ENCODE measurements around the gene TSPAN2. TPM values are rescaled to one million over a fixed set of nuclear protein-coding genes. Genes with fewer than 3 reads are reported as not detected.

Gene TSPAN2
- total RNA-seq, 1 donor from 2014 or later: 4.3 TPM

DNA sequence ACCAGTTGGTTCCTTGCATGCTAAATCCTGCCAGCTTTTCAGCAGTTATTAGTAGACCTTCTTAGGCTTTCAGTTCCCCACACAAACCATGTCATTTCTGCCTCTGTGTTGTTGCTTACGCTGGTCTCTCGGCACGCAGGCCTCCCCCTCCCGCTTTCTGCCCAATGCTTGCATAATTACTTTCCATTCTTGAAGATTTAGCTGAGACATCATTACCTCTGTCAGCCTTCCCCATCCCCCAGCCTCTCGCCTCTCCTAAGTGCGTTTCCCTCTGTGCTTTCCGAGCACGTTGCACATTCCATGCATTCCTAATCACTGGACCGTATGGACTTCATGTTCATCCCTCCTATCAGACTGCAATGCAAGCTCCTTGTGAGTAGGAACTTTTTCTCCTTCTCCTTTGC is 32.9 kb downstream of the TSPAN2 start:
- Mint-ChIP-seq H3K9me3 (no peaks in the 10 kb centered on the region), H3K36me3 (ENCODE audit: low read depth) (no peaks in the 10 kb centered on the region), H3K4me3 (no peak overlapping the region), H3K27me3 (ENCODE audit: low read depth) (no peaks in the 10 kb centered on the region), H3K27ac (ENCODE audit: unreplicated experiment) (no peak overlapping the region), H3K4me1 (peaks cover 7% of the 10 kb centered on the region)
- TF ChIP-seq, protein P1, sequence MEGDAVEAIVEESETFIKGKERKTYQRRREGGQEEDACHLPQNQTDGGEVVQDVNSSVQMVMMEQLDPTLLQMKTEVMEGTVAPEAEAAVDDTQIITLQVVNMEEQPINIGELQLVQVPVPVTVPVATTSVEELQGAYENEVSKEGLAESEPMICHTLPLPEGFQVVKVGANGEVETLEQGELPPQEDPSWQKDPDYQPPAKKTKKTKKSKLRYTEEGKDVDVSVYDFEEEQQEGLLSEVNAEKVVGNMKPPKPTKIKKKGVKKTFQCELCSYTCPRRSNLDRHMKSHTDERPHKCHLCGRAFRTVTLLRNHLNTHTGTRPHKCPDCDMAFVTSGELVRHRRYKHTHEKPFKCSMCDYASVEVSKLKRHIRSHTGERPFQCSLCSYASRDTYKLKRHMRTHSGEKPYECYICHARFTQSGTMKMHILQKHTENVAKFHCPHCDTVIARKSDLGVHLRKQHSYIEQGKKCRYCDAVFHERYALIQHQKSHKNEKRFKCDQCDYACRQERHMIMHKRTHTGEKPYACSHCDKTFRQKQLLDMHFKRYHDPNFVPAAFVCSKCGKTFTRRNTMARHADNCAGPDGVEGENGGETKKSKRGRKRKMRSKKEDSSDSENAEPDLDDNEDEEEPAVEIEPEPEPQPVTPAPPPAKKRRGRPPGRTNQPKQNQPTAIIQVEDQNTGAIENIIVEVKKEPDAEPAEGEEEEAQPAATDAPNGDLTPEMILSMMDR (conservative IDR thresholded peaks at IDR 0.05): no peak
- DNase-seq (ENCODE audit: low read depth, low spot score): no peak

DNA sequence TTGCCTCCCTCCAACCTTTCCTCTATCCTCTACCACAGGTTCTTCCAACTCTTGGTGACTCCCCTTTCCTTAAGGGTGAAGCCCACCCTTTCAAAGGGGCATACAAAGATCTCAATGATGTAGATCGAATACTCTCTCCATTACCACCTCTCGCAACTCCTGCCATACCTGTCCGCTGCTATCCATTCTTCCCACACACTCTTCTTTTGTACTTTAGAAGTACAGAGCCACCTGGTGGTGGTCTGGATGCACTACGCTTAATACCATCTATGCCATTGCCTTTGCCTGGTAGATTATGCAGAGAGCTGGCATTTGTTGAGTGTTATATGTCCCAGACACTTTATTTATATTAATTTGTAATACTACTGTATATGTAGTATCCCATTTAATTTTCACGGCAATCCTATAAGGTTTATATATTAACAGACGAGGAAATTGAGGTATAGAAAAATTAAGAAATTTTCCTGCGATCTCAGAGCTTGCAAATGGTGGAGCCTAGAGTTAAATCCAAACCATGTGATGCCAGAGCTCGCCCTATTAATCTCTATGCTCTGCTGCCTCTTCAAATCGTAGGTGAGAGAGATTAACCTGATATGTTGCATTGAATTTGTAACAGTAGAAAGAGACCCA is 36.7 kb downstream of the TSPAN2 start:
- TF ChIP-seq, protein P1 (conservative IDR thresholded peaks at IDR 0.05): peak; percentile 85
- Mint-ChIP-seq H3K9me3 (no peaks in the 10 kb centered on the region), H3K4me3 (no peak overlapping the region), H3K4me1 (no peaks in the 10 kb centered on the region), H3K27me3 (ENCODE audit: low read depth) (no peaks in the 10 kb centered on the region), H3K36me3 (ENCODE audit: low read depth) (no peaks in the 10 kb centered on the region), H3K27ac (ENCODE audit: unreplicated experiment) (no peak overlapping the region)
- DNase-seq (ENCODE audit: low read depth, low spot score): peak; percentile 49

DNA sequence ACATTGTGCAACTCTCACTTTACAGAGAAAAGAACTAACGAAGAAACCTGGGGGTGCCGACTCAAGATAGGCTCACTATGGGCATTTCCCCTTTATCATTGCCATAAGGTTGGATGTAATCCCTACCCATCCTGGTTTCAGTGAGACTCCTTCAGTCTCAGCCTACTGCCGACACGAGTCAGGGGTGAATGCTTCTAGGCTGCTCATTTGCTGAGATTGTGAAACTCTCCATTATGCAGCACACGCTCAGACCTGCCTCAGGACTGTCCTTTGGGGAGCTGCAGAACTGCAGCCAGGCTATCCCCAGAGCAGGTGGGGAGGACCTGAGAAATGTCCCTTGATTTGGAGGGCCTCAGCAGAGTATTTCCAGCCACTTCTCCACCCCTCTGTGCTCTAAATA is 37.5 kb downstream of the TSPAN2 start:
- no peak overlapping the region for H3K4me3 Mint-ChIP-seq
- H3K36me3 Mint-ChIP-seq (ENCODE audit: low read depth): no peaks in the 10 kb centered on the region
- no peak for DNase-seq (ENCODE audit: low read depth, low spot score)
- TF ChIP-seq, protein P1 (conservative IDR thresholded peaks at IDR 0.05): no peak
- no peak overlapping the region for H3K27ac Mint-ChIP-seq (ENCODE audit: unreplicated experiment)
- H3K9me3 Mint-ChIP-seq: no peaks in the 10 kb centered on the region
- H3K27me3 Mint-ChIP-seq (ENCODE audit: low read depth): no peaks in the 10 kb centered on the region
- H3K4me1 Mint-ChIP-seq: no peaks in the 10 kb centered on the region

DNA sequence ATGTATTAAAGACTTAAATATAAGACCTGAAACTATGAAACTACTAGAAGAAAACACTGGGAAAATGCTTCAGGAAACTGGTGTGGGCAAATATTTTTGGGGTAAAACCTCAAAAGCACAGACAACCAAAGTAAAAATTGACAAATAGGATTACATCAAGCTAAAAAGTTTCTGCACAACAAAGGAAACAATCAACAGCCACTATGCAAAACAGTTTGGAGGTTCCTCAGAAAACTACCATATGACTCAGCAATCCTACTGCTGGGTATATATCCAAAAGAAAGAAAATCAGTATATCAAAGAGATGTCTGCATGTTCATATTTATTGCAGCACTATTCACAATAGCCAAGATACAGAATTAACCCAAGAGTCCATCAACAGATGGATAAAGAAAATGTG is 42.6 kb downstream of the TSPAN2 start:
- no peaks in the 10 kb centered on the region for H3K36me3 Mint-ChIP-seq (ENCODE audit: low read depth)
- no peaks in the 10 kb centered on the region for H3K4me1 Mint-ChIP-seq
- no peak overlapping the region for H3K27ac Mint-ChIP-seq (ENCODE audit: unreplicated experiment)
- DNase-seq (ENCODE audit: low read depth, low spot score): no peak
- H3K27me3 Mint-ChIP-seq (ENCODE audit: low read depth): no peaks in the 10 kb centered on the region
- no peak overlapping the region for H3K4me3 Mint-ChIP-seq
- TF ChIP-seq, protein P1 (conservative IDR thresholded peaks at IDR 0.05): no peak
- H3K9me3 Mint-ChIP-seq: no peaks in the 10 kb centered on the region

DNA sequence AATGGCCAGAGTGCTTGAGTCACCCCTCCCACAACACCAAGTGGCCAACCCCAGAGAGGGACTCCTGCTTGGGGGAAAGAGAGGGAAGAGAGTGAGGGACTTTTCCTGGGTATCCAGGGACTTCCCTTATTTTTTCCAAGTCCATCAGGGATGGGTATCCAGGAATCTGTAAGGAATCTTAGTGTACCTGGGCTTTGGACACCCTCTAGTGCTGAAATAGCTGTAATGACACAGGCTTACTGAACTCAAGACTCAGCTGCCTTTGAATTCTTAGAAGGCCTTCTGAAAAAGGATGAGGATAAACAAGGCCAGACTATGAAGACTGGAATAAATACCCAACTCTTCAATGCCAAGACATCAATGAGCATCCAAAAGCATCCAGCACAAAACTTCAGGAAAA is 47.6 kb downstream of the TSPAN2 start:
- Mint-ChIP-seq H3K4me1 (no peaks in the 10 kb centered on the region), H3K27me3 (ENCODE audit: low read depth) (no peaks in the 10 kb centered on the region), H3K27ac (ENCODE audit: unreplicated experiment) (no peak overlapping the region), H3K9me3 (no peaks in the 10 kb centered on the region), H3K4me3 (no peak overlapping the region), H3K36me3 (ENCODE audit: low read depth) (no peaks in the 10 kb centered on the region)
- DNase-seq (ENCODE audit: low read depth, low spot score): no peak
- TF ChIP-seq, protein P1 (conservative IDR thresholded peaks at IDR 0.05): peak; percentile 53
